ENCODE results near the gene FKBP10.

FKBP10 gene

DNA sequence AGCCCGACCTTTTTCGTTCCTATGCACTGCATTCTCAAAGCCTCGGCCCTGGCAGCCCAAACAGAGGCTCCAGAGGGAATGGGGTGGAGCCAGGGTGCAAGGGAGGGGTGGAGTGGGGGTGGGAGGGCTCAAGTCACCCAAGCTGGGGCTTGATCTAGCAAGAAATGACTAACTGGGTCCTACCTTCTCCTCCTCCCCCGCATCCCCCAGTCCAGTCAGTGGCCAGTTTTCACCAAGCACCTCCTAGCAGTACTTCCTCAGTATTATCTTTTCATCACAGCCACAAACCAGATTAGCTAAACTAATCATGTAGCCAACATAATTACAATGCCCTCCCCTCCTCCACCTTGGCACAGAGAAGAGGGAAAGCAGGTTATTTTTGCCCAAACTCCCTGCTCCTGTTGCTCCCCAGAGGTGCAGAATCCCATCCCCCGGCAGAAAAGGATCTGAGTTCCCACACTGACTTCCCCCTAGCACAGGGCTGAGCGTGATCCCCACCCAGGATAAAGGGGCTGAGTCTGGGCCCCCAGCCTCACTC, 28.5 kb upstream of the FKBP10 start:
- DNase-seq, result no peak

DNA sequence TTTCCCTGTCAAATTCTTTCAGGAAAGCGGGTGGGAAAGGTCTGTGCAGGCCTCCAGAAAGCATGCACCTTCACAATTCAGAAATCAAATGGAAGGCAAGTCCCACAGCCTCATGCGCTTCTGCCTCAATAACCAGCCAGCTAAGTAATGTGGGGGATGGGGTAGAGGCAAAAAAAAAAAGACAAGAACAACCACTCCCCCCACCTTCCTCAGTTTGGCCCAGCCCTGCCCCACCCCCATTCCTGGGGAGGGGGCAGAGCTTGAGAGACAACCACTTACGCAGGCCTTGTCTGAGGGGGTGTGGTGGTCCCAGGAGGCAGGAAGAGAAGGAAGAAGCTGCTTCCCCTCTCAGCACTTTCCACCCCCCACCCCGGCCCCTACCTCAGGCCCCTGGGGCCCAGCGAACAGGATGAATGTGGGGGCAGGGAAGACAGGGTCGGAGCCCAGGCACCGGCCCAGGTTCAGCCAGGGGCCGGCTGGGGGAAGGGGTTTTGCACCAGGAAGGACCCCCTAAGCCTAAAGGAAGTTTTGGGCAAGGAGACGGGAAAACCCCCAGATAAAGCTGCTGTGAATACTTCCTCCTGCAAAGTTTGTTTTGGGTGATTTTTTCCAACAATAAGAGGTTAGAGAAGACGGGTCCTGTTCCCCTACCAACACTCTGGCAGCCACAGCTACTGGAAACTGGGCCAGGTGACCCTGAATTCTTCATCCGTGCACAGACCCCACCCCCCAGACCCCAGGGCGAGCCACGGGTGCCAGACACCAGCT, 27.5 kb upstream of the FKBP10 start:
- peak in 1 of 2 donors; percentile 54 for DNase-seq

DNA sequence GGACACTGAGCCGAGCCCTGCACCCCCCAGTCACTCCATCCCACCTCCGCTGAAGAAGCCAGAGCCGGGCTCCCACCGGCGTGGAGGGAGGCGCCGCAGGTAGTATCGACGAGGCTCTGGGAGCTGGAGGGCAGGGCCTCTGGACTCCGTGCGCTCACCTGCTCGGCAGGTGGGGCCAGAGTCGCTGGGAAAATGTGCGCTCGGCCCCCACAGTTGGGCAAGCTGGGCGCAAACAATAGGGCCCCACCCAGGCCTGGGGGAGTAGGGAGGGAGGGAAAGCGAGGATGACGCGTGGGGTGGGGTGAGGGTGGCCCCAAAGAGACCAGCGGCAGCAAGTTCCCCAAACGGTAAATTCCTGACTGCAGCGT, 27.0 kb upstream of the FKBP10 start:
- DNase-seq, result peak in 1 of 2 donors; percentile 23

DNA sequence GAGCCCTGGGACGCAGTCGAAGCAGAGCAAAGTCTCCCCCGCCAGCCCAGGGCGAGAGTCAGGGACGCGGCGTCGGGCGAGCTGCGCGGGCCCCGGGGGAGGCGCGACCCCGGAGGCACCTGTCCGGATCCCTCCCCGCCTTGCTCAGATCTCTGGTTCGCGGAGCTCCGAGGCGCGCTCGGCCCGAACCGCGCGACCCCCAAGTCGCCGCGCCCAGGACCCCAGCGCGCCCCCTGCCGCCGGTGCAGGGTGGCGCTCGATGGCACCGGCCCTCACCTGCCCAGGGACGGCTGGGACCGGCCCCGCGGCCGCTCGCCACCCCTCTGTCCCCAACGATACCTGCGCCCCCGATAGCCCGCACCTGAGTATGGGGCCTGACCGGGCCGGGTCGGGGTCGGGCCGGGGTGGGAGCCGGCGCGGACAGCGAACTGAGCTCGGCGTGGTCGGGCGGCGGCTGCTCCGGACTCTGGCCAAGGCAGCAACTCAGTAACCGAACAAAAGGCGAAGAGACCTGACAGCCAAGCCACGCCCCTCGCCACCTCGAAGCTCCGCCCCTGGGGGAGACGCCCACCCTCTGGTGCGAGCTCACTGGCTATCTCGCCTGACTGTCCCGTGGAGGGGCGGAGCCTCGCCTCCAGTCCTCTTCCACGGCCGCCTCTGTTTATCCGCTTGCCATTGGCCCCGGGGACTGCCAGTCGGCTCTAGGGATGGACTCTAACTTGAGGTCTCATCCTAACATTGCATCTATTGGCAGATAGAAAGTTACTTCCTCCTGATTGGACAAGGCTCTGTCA, 26.4 kb upstream of the FKBP10 start, which contains the start of gene JUP:
Gene JUP (minus strand): TSS at position 485 of the 794 bp plus-strand sequence. CDS start 14,857 bp downstream, outside the sequence.
- peak; percentile 90 to 98 for DNase-seq

DNA sequence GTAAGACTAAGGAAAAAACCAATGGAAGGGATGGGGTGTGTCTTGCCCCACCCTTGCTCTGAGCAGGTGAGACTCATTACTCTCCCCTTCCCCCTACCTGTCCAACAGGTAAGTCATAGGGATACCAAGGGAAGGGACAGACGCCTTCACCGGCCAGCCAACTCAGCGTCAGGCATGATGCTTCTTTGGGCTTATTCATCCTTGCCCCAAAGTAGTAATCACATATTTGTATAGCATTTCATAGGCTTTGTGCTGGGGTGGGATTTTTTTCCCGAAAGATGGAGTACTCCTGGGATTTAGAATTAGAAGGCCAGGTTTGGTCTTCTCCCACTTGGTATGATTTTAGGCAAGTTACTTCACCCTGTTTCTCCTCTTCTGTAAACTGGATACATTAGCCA, 25.8 kb upstream of the FKBP10 start:
- DNase-seq, result no peak

DNA sequence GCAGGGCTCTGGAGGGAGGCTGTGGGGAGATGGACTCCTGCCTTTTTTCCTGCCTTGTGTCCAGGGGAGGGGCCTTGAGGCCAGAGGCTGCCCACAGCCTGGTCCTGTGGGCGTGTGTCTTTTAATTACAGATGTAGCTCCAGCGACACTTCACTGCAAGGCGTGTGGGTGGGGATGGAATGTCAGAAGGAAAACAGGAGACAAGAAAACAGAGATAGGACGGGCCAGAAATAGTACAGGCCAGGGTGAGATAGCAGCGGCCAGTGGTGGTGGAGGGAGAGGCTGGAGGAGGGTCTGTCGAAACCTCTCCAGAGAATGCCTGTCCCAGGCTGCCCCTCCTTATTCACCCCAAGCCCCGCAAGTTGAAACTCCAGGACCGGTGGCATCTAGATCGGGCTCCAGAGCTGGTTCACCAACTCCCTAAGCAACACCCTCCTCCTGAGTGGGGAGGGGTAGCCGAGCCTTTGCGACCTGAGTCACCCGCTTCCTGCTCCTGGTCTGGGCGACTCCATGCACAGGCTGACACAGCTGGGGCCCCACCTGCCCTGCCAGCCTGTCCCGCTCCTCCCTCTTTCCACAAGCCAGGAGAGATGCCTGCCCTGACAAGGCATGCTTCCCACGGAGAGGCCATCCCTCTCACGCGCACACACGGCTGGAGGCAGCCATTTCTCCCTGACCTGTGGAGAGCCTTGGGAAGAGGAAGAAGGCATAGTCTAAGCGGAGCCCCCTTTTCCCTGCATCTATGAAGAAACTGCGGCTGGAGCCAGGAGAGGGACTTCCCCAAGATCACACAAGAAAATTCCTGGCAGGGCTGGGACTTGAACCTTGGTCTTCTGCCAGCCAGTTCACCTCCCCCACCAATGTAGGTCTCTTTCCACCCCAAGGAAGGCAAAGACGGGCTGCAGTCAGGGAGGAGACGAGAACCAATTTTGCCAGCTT, 19.7 kb upstream of the FKBP10 start:
- no peak for DNase-seq

DNA sequence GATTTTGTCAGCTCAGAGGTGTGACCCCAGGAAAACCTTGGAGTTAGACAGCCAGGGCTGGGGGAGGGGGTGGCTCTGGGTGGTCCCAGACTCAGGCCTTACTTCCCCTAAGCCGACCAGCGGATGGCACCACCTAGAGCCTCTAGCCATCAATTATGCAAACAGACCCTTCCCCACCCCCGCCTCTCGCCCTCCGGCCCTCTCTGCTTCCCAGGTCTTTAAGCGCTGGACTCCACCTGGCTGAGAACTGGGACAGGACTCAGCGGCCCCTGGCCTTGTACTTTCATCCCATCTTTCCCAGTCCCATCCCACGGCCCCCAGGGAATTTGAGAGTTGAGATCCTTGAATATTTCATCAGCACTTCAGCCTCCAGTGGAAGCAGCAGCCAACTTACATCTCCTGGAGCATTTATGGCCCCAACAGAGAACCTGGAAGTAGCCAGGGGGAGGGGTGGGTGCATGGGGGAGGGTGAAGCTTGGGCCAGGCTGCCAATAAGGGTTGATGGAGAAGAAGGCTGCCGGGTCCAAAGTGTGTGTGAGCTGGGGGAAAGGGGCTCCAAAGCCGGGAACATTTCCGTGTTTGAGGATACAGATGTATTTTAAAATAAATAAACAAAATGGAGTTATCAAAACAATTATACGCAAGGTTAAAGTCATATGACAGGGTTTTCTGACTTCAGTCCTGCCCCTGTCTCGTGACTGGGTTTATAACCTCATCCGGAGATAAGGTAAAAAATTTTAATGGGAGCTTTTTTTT, 18.8 kb upstream of the FKBP10 start:
- no peak for DNase-seq

DNA sequence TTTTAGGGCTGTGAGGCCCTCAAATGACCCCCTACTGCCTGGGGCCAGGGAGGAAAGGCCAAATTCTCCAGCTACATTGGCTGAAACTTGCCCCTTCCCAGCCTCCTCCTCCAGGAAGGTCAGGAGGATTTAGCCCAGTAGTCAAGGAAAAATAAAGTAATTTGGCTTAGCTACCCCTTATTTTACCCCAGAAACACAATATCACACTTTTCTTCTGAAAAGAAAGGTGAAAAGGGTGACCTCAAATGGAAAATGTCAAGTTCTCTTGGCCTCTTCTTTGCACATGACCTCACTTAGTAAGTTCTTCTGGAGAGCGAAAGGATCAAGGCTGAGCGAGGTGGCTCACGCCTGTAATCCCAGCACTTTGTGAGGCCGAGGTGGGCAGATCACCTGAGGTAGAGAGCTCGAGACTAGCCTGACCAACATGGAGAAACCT, 18.2 kb upstream of the FKBP10 start:
- no peak for DNase-seq

DNA sequence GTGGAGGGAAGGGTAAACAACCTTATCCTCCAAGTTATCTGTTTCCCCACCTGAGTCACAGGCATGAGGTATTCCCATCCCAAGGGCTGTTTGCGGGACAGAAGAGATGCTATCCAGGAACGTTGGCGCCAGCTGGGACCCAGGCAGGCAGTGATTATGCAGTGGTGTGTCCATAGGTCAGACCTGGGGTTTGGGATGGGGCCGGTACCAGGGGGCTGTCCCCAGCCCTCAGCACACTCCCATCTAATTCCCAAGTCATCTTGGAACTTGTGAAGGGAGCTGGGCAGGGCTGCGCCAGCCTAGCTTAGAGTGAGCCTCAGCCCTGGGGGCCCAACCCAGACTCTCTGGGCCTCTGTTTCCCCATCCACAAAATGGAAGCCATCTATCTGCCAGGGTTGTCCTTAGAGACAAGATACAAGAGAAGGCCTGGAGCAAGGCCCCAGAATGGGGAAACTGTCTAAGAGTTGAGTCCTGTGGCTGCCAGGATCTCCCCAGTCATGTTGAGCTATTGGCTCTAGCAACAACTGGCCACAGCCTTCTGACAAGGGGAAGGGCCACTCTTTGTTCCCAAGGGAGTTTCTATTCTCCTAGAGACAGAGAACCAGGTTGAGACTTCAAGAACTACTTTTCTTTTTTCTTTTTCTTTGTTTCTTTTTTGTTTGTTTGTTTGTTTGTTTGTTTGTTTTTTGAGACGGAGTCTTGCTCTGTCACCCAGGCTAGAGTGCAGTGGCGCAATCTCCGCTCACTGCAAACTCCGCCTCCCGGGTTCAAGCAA, 16.5 kb upstream of the FKBP10 start:
- DNase-seq, result no peak

DNA sequence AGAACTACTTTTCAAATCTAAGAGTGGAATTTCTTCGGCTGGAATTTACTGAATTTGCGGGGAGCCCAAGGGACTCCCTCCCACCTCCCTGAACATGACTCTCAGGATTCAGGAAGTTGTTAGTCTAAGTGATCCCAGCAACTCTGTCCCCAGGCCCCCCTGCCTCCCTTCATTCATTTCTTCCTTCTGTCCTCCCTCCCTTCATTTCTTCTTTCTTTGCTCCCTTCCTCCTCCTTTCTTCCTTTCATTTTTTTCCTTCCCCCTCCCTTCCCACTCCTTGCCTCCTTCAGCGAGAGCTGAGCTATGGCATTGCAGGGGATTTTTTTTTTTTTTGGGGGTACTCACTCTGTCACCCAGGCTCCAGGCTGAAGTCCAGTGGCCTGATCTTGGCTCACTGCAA, 15.4 kb upstream of the FKBP10 start:
- DNase-seq, result no peak

DNA sequence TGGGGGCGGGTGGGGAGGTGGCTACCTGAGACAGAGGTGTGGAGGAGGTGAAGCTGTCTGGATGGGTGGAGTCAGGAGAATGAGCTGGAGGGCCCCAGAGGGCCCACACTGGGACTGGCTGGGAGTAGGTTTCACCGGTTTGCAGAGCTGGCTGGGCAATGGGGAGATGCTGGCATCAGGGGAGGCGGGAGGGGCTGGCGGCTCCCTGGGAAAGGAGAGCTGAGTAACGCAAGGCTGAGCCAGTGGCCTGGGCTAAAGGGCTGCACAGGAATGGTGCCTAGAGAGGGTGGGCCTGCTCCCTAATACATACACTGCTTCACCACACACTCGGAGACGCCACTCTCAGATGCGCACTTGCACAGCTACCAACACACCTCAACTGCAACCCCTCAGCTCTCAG, 13.4 kb upstream of the FKBP10 start:
- DNase-seq, result no peak

DNA sequence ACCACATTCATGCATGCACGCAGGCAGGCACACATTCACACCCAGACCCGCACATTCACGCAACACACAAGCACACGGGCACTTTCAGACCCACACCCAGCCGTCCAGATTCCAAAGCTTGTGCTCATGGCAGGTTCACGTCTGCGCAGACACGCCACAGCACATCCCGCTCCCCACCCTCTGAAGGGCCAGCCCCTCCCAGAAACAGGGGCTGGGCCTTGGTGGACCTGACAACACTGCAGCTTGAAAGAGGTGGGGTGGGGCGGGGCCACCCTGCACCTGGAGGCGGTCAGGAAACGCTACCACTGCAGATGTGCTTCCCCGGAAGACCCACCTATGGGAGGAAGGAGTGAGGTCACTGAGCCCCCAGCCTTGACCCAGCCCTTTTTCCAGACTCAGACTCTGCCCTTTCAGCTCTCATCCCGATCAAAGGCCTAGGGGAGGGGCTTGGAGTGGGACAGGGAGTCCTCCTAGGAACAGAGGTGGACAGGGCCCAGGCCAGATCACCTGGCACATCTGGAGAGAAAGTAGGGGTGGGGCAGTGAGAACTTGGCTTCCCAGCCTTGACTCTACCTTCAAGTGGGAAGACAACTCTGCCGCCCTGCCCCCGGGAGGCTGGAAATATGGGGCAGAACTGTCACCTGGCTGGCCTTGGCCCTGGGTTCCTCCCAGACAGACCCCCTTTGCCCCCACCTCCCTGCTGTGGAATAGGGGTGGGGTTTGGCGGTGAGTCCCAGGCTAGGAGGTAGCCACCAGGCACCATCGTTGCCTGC, 12.0 kb upstream of the FKBP10 start:
- DNase-seq, result peak in 1 of 2 donors; percentile 20

DNA sequence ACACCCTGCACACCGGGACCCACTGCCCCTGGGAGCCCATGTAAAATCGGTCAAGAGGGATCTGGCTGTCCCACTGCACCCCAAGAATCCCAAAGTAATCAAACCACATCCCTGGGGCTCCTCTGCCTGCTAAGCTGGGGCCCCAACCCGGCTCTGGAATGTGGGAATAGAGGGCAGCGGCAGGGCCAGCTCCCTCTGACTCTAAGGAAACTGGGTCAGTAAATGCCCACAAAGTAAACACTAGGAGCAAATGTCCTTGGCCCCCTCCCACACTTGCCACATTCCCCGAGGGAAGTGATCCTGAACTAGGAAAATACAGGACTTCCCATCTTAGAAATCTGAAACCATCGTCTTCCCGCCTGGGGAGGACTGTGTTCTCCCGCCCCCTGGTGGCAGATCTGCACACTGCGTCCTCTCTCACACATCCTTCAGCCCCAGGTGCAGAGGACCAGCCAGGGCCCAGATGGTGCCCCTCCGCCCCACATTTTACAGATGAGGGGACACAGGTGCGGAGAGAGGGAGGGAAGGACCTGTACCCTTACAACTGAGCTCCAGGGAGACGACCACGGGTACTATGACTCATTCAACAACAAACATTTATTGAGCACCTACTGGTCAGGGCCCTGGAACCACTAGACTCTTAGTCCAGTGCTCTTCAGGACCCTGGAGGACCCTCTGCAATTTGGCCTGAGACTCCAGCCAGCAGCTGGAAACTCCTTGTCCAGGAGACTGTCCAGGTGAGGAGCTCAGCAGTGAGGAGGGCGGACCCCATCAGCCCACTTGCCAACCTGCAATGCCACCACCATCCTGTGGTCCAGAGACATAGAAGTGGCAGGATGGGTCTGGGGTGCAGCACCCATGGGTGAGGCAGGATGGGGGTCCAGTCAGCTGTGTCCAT, 11.2 kb upstream of the FKBP10 start:
- peak; percentile 69 to 70 for DNase-seq

DNA sequence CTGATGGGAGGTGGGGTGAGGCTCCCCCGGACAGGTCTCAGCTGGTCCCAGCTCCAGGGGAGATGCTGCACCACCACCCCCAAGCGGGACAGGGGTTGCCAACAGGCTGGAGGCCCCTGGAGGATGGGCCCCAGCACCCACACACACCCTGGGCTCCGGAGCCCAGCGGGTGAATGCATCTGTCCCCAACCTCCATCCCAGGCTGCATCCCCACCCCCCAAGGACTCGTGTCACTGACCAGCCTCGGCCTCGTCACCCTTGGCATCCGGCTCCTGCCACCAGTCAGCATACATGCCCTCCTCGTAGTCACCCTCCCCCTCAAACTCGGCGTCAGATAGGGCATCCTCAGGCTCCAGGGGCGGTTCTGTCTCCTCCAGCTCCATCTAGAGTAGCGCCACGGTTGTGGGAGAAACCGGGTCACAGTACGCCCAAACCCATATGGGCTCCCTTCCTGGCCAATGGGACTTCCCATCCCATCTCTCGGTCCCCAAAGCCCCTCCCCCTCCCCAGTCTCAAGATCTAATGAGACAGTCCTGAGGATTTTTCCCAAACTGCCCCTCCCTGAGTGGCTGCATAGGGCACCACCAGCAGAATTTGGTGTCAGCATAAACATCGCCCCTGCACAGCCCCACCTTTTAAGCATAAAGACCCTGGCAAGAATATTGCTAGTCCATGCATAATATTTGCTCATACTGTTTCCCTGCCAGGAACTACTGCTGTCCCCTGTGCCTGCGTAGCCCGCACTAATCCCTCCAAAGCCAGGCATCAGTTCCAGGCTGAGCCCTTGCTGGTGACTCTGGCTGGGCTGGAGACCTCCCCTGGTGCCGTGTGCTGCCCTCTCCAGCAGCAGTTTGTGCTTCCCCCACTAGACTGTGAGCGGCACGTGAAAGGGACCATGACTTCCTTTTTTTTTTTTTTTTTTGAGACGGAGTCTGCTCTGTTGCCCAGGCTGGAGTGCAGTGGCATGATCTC, 9.5 kb upstream of the FKBP10 start:
- no peak for DNase-seq

DNA sequence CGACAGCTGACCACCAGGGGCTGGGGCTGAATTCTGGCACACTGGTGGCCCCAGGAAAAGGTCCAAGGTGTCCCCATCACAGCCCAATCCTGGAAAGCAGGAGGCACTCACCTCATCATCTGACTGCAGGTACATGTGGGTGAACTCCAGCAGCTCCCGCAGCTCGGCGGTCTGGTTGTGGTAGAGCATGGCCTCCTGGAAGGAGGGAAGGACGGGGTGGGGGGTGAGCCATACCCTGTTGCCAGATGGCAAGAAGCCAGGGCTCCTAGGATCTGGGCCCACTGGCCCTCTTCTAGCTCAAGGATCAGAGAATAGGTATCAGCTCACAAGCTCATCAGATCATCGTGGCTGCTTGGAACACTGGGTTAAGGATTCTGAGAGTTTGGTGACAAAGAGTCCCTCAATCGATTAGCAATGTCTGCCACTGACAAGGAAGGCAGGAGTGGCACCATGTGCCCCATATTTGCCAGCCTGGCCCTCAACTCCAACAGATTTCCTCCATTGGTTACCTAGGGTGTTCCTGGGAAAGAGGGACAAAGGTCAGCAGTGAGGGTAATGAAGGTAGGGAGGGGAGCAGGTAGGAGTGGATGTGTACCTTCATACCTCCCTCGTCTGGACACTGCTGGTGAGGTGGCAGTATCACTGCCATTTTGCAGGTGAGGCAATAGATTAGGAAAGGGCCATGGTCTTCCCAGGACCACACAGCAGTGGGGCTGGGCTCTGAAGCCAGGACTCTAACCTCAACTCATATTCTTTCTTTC, 5.9 kb upstream of the FKBP10 start:
- no peak for DNase-seq

DNA sequence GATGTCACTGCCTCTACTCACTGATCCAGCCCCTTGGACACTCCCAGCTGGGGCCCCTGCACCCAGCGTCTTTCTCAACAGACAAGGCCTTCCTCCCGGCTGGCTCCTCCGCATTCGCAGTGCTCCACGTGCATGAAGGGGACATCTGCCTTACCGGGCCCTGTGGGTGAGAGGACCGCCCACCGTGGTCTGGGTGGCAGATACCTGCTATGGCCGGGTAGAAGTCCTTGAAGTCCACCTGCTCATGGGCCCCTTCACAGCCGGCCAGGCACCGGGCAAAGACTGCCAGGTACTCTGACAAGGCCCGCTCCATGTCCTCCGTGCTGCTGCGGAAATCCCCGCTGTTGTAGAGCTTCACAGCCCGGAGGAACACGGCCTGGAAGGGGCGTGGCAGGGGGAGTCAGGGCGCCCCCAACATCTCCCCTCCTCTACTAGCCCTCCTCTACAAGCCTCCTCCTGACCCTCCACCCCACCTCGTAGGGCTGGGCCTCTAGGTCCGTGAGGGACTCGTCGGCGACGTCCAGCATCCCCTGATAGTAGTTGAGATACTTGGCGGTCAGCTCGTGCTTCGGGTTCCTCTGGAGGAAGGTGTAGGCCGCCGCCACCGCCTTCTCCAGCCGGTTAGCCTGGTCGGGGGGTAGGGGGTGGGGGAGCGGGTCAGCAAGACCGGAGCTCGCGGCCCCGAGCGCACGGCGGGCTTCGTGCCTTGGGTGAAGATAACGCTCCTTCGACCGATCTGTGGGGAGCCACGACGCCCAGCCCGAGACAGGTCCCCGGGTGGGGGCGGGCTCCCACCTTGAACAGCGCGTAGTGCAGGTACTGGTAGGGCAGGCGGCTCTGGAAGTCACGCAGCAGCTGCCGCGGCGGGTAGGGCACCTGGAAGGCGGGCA, 1.9 kb upstream of the FKBP10 start:
- no peak for DNase-seq
